ENCODE results near the gene VWA5B2. TPM values are rescaled to one million over a fixed set of nuclear protein-coding genes. Genes with fewer than 3 reads are reported as not detected.

The VWA5B2 gene
- total RNA-seq, 1 experiment from 2014 or later, result 0.44 TPM

DNA sequence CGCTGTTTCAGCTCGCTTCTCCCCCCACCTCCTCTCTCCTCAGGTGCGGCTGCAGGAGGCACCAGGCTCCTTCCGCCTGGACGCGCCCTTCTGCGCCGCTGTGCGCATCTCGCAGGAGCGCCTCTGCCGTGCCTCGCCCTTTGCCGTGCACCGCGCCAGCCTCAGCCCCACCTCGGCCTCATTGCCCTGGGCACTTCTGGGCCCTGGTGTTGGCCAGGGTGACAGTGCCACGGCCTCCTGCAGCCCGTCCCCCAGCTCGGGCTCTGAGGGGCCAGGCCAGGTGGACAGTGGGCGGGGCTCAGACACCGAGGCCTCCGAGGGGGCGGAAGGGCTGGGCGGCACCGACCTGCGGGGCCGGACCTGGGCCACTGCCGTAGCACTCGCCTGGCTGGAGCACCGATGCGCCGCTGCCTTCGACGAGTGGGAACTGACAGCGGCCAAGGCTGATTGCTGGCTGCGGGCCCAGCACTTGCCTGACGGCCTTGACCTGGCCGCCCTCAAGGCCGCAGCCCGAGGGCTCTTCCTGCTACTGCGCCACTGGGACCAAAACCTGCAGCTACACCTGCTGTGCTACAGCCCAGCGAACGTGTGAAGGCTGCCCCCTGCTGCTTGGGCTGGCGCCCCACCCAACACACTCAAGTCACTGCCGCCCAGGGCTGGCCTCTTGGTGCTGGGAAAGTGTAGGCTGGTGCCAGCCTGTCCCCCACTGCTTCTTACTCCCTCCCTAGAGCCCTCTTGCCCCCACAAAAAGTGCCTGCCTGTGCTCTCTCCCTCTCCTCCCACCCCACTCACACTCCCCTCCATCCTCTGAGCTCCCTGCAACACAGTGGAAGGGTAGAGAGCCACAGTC, 12.3 kb downstream of the VWA5B2 start (continued):
- TF ChIP-seq, protein P1, sequence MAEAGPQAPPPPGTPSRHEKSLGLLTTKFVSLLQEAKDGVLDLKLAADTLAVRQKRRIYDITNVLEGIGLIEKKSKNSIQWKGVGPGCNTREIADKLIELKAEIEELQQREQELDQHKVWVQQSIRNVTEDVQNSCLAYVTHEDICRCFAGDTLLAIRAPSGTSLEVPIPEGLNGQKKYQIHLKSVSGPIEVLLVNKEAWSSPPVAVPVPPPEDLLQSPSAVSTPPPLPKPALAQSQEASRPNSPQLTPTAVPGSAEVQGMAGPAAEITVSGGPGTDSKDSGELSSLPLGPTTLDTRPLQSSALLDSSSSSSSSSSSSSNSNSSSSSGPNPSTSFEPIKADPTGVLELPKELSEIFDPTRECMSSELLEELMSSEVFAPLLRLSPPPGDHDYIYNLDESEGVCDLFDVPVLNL (CRISPR knock-in tag; IDR thresholded peaks at IDR 0.05; ENCODE audit: borderline replicate concordance, low read depth), result 0 out of 2 replicates have a peak, but pooled peaks have one; percentile 60
- TF ChIP-seq RELA (CRISPR knock-in tag; IDR thresholded peaks at IDR 0.05; ENCODE audit: borderline replicate concordance), result peak; percentile 61; the same call in 1 of the 2 replicates
- TF ChIP-seq, protein P2, sequence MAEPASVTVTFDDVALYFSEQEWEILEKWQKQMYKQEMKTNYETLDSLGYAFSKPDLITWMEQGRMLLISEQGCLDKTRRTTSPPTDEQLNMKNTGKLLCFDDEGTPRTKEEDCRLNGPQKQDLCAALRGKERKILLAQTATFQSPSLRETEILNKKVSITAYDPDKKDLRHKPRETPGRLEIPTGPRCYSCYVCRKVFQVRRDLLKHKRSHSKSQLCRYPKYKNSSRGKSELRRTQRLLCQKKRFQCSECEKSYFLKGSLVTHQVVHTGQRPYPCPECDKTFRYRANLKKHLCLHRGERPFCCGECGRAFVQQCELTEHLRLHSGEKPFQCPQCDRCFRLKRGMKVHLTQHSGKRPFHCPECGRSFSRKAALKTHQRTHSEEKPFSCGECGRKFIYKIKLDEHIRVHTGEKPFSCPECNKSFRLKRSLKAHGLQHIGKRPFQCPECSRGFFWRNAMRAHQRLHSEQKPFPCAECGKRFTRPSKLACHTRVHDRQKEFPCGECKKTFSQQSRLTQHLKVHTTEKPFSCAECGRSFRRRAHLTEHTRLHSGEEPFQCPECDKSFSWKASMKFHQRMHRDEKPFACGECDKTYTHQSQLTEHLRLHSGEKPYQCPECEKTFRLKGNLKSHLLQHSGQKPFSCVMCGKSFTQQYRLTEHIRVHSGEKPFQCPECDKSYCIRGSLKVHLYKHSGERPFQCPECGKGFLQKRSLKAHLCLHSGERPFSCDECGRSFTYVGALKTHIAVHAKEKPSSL (CRISPR knock-in tag; conservative IDR thresholded peaks at IDR 0.05), result no peak
- TF ChIP-seq, protein P3, sequence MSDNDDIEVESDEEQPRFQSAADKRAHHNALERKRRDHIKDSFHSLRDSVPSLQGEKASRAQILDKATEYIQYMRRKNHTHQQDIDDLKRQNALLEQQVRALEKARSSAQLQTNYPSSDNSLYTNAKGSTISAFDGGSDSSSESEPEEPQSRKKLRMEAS (CRISPR knock-in tag; IDR thresholded peaks at IDR 0.05), result no peak
- TF ChIP-seq EMX1 (CRISPR knock-in tag; IDR thresholded peaks at IDR 0.05), result 0 out of 2 replicates have a peak, but pooled peaks have one; percentile 56
- TF ChIP-seq, protein P4, sequence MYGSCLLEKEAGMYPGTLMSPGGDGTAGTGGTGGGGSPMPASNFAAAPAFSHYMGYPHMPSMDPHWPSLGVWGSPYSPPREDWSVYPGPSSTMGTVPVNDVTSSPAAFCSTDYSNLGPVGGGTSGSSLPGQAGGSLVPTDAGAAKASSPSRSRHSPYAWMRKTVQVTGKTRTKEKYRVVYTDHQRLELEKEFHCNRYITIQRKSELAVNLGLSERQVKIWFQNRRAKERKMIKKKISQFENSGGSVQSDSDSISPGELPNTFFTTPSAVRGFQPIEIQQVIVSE (CRISPR knock-in tag; IDR thresholded peaks at IDR 0.05; ENCODE audit: borderline replicate concordance), result no peak
- TF ChIP-seq, protein P5, sequence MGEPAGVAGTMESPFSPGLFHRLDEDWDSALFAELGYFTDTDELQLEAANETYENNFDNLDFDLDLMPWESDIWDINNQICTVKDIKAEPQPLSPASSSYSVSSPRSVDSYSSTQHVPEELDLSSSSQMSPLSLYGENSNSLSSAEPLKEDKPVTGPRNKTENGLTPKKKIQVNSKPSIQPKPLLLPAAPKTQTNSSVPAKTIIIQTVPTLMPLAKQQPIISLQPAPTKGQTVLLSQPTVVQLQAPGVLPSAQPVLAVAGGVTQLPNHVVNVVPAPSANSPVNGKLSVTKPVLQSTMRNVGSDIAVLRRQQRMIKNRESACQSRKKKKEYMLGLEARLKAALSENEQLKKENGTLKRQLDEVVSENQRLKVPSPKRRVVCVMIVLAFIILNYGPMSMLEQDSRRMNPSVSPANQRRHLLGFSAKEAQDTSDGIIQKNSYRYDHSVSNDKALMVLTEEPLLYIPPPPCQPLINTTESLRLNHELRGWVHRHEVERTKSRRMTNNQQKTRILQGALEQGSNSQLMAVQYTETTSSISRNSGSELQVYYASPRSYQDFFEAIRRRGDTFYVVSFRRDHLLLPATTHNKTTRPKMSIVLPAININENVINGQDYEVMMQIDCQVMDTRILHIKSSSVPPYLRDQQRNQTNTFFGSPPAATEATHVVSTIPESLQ (CRISPR knock-in tag; IDR thresholded peaks at IDR 0.05), result no peak
- no peak for TF ChIP-seq RORB (CRISPR knock-in tag; IDR thresholded peaks at IDR 0.05)

DNA sequence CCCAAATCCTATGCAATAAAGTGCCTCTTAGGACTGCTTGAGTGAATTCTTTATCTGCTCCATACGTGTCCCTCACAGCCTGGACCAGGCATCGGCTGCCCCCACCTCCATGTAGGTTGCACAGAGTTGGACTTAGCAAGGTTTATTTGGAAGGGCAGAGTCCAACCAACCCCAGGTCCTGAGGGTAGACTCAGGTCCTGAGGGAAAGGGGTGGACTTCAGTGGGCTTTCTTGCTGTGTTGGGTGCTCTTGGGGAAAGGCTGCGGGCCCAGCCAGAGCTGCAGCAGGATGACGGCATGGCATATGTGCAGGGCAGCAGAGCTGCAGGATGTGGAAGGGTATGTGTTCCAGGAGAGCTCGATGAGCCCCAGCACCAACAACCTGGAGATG, 12.9 kb downstream of the VWA5B2 start:
- Mint-ChIP-seq H3K4me1 (peaks cover 3% of the 10 kb centered on the region; the same call in 1 of the 2 replicates), H3K27me3 (ENCODE audit: low read depth) (peaks cover 3% of the 10 kb centered on the region), H3K9me3 (no peaks in the 10 kb centered on the region), H3K27ac (no peak overlapping the region), H3K36me3 (peaks cover 21% of the 10 kb centered on the region), H3K4me3 (peak overlapping the region; percentile 25; the same call in 1 of the 2 replicates)
- ChIA-PET CTCF (interaction anchor here (0.5 to 7.5 kb wide), 5 partner anchors 8 to 847 kb away, joined by 5 to 88 read pairs (median 7); partner anchors contain the start of genes EEF1AKMT4 and VWA5B2), POLR2A (interaction anchor here (1.3 to 2.0 kb wide), 3 partner anchors 15 to 67 kb away, joined by 3 to 6 read pairs (median 6); partner anchors contain the start of gene CAMK2N2)
- no peak for TF ChIP-seq GTF2I (CRISPR knock-in tag; conservative IDR thresholded peaks at IDR 0.05)
- TF ChIP-seq, protein P6, sequence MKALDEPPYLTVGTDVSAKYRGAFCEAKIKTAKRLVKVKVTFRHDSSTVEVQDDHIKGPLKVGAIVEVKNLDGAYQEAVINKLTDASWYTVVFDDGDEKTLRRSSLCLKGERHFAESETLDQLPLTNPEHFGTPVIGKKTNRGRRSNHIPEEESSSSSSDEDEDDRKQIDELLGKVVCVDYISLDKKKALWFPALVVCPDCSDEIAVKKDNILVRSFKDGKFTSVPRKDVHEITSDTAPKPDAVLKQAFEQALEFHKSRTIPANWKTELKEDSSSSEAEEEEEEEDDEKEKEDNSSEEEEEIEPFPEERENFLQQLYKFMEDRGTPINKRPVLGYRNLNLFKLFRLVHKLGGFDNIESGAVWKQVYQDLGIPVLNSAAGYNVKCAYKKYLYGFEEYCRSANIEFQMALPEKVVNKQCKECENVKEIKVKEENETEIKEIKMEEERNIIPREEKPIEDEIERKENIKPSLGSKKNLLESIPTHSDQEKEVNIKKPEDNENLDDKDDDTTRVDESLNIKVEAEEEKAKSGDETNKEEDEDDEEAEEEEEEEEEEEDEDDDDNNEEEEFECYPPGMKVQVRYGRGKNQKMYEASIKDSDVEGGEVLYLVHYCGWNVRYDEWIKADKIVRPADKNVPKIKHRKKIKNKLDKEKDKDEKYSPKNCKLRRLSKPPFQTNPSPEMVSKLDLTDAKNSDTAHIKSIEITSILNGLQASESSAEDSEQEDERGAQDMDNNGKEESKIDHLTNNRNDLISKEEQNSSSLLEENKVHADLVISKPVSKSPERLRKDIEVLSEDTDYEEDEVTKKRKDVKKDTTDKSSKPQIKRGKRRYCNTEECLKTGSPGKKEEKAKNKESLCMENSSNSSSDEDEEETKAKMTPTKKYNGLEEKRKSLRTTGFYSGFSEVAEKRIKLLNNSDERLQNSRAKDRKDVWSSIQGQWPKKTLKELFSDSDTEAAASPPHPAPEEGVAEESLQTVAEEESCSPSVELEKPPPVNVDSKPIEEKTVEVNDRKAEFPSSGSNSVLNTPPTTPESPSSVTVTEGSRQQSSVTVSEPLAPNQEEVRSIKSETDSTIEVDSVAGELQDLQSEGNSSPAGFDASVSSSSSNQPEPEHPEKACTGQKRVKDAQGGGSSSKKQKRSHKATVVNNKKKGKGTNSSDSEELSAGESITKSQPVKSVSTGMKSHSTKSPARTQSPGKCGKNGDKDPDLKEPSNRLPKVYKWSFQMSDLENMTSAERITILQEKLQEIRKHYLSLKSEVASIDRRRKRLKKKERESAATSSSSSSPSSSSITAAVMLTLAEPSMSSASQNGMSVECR (CRISPR knock-in tag; IDR thresholded peaks at IDR 0.05; ENCODE audit: borderline replicate concordance), result no peak
- TF ChIP-seq, protein P7, sequence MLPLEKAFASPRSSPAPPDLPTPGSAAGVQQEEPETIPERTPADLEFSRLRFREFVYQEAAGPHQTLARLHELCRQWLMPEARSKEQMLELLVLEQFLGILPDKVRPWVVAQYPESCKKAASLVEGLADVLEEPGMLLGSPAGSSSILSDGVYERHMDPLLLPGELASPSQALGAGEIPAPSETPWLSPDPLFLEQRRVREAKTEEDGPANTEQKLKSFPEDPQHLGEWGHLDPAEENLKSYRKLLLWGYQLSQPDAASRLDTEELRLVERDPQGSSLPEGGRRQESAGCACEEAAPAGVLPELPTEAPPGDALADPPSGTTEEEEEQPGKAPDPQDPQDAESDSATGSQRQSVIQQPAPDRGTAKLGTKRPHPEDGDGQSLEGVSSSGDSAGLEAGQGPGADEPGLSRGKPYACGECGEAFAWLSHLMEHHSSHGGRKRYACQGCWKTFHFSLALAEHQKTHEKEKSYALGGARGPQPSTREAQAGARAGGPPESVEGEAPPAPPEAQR (CRISPR knock-in tag; IDR thresholded peaks at IDR 0.05), result no peak
- TF ChIP-seq, protein P8, sequence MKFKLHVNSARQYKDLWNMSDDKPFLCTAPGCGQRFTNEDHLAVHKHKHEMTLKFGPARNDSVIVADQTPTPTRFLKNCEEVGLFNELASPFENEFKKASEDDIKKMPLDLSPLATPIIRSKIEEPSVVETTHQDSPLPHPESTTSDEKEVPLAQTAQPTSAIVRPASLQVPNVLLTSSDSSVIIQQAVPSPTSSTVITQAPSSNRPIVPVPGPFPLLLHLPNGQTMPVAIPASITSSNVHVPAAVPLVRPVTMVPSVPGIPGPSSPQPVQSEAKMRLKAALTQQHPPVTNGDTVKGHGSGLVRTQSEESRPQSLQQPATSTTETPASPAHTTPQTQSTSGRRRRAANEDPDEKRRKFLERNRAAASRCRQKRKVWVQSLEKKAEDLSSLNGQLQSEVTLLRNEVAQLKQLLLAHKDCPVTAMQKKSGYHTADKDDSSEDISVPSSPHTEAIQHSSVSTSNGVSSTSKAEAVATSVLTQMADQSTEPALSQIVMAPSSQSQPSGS (CRISPR knock-in tag; IDR thresholded peaks at IDR 0.05; ENCODE audit: borderline replicate concordance, low read depth), result no peak
- DNase-seq (ENCODE audit: low spot score) (no peak), ATAC-seq (no peak)

Measured in WTC11 (cell line).